H9 (cell line): ENCODE results near the gene PCGF3. TPM values are rescaled to one million over a fixed set of nuclear protein-coding genes. Genes with fewer than 3 reads are reported as not detected.

Source experiments
- DNase-seq: peaks from one replicate; pipeline ENCODE4 v3.0.0-alpha.2; 2017
- H2AFZ ChIP-seq: one replicate; pipeline ENCODE4 v1.6.1; 2013; ENCODE audit warnings: mild to moderate bottlenecking, low read length, control low read depth, moderate library complexity
- H2AK5ac ChIP-seq: 2 replicates; pipeline ENCODE4 v1.6.1; 2013; ENCODE audit warnings: low read length, control low read depth, mixed read lengths; ENCODE audit not compliant: insufficient read length
- H2BK120ac ChIP-seq: one replicate; pipeline ENCODE4 v1.6.1; 2013; ENCODE audit warnings: low read depth, mild to moderate bottlenecking, low read length, control low read depth, inconsistent platforms; ENCODE audit not compliant: poor library complexity, severe bottlenecking
- H2BK12ac ChIP-seq: 2 replicates; pipeline ENCODE4 v1.6.1; 2013; ENCODE audit warnings: low read length, control low read depth, mixed read lengths, low read depth; ENCODE audit not compliant: insufficient read length
- H2BK15ac ChIP-seq: 2 replicates; pipeline ENCODE4 v1.6.1; 2013; ENCODE audit warnings: low read depth, low read length, control low read depth
- H2BK20ac ChIP-seq: one replicate; pipeline ENCODE4 v1.6.1; 2013; ENCODE audit warnings: low read depth, mild to moderate bottlenecking, low read length, control low read depth, inconsistent platforms; ENCODE audit not compliant: poor library complexity, severe bottlenecking
- H2BK5ac ChIP-seq: 2 replicates; pipeline ENCODE4 v1.6.1; 2013; ENCODE audit warnings: low read length, control low read depth, mixed read lengths; ENCODE audit not compliant: insufficient read length
- H3K14ac ChIP-seq: 2 replicates; pipeline ENCODE4 v1.6.1; 2013; ENCODE audit warnings: low read length, control low read depth; ENCODE audit not compliant: insufficient read depth
- H3K18ac ChIP-seq: 2 replicates; pipeline ENCODE4 v1.6.1; 2013; ENCODE audit warnings: low read depth, mild to moderate bottlenecking, mixed read lengths, low read length, control low read depth; ENCODE audit not compliant: insufficient read length
- H3K23ac ChIP-seq: 2 replicates; pipeline ENCODE4 v1.6.1; 2013; ENCODE audit warnings: low read length, control low read depth, mixed read lengths, low read depth; ENCODE audit not compliant: insufficient read length
- H3K23me2 ChIP-seq: 2 replicates; pipeline ENCODE4 v1.6.1; 2013; ENCODE audit warnings: low read depth, mild to moderate bottlenecking, mixed read lengths, low read length, control low read depth; ENCODE audit not compliant: insufficient read length, poor library complexity, severe bottlenecking
- H3K27ac ChIP-seq: 2 replicates; pipeline ENCODE4 v1.5.1; 2013; ENCODE audit warnings: low read length, control low read depth, mixed read lengths, low read depth; ENCODE audit not compliant: insufficient read length
- H3K27me3 ChIP-seq: 2 replicates; pipeline ENCODE4 v1.6.1; 2013; ENCODE audit warnings: low read length, control low read depth, inconsistent platforms; ENCODE audit not compliant: insufficient read depth
- H3K4ac ChIP-seq: 2 replicates; pipeline ENCODE4 v1.6.1; 2013; ENCODE audit warnings: low read depth, mild to moderate bottlenecking, control low read depth, inconsistent platforms, low read length, moderate library complexity
- H3K4me1 ChIP-seq: 2 replicates; pipeline ENCODE4 v1.6.1; 2013; ENCODE audit warnings: low read length, control low read depth, inconsistent platforms; ENCODE audit not compliant: insufficient read depth
- H3K4me2 ChIP-seq: 2 replicates; pipeline ENCODE4 v1.6.1; 2013; ENCODE audit warnings: low read length, control low read depth, mixed read lengths; ENCODE audit not compliant: insufficient read length, insufficient read depth
- H3K56ac ChIP-seq: 2 replicates; pipeline ENCODE4 v1.6.1; 2013; ENCODE audit warnings: low read depth, mild to moderate bottlenecking, mixed read lengths, low read length, control low read depth; ENCODE audit not compliant: insufficient read length
- H3K79me1 ChIP-seq: 2 replicates; pipeline ENCODE4 v1.6.1; 2013; ENCODE audit warnings: low read depth, mild to moderate bottlenecking, moderate library complexity, low read length, control low read depth, inconsistent platforms; ENCODE audit not compliant: insufficient read depth, poor library complexity, severe bottlenecking
- H3K79me2 ChIP-seq: 2 replicates; pipeline ENCODE4 v1.6.1; 2013; ENCODE audit warnings: low read length, control low read depth, inconsistent platforms; ENCODE audit not compliant: insufficient read depth
- H3K9ac ChIP-seq: 2 replicates; pipeline ENCODE4 v1.6.1; 2013; ENCODE audit warnings: low read length, control low read depth, mixed read lengths; ENCODE audit not compliant: insufficient read length; ENCODE audit errors: extremely low read depth
- H3K9me3 ChIP-seq: one replicate; pipeline ENCODE4 v1.6.1; 2013; ENCODE audit warnings: low read depth, low read length, inconsistent platforms; ENCODE audit not compliant: control insufficient read depth
- H3T11ph ChIP-seq: one replicate; pipeline ENCODE4 v1.6.1; 2013; ENCODE audit warnings: mild to moderate bottlenecking, low read length, control low read depth, inconsistent platforms
- H4K20me1 ChIP-seq: one replicate; pipeline ENCODE4 v1.6.1; 2013; ENCODE audit not compliant: control insufficient read depth, insufficient read length, insufficient read depth
- H4K5ac ChIP-seq: 2 replicates; pipeline ENCODE4 v1.6.1; 2013; ENCODE audit warnings: low read depth, mild to moderate bottlenecking, mixed read lengths, low read length, control low read depth; ENCODE audit not compliant: insufficient read length
- H4K8ac ChIP-seq: replicated peaks from 2 replicates; pipeline ENCODE4 v1.6.1; 2013; ENCODE audit warnings: low read length, control low read depth, mixed read lengths, low read depth; ENCODE audit not compliant: insufficient read length
- H4K91ac ChIP-seq: 2 replicates; pipeline ENCODE4 v1.6.1; 2013; ENCODE audit warnings: low read depth, mild to moderate bottlenecking, moderate library complexity, mixed read lengths, low read length, control low read depth; ENCODE audit not compliant: insufficient read length
- H3K27ac Mint-ChIP-seq, 3 experiments: 2 replicates in 2 of 3; 3 replicates in 1 of 3; pipeline ENCODE4 v1.8.0; 2020 to 2021; ENCODE audit warnings: mixed read lengths in 3 of 3, mild to moderate bottlenecking in 1 of 3, moderate library complexity in 1 of 3
- H3K27me3 Mint-ChIP-seq: 2 replicates; pipeline ENCODE4 v1.8.0; 2021; ENCODE audit warnings: low read depth, mild to moderate bottlenecking, moderate library complexity, mixed read lengths
- H3K36me3 Mint-ChIP-seq, 3 experiments: 2 replicates in 2 of 3; 3 replicates in 1 of 3; pipeline ENCODE4 v1.8.0; 2020 to 2021; ENCODE audit warnings: low read depth in 3 of 3, mixed read lengths in 3 of 3; ENCODE audit not compliant: insufficient read depth in 1 of 3
- H3K4me1 Mint-ChIP-seq, 2 experiments: 2 replicates each; pipeline ENCODE4 v1.8.0; 2020; ENCODE audit warnings: mixed read lengths in 2 of 2
- H3K4me3 Mint-ChIP-seq, 2 experiments: 2 replicates in 1 of 2; 3 replicates in 1 of 2; pipeline ENCODE4 v1.8.0; 2020 to 2021; ENCODE audit warnings: mild to moderate bottlenecking in 2 of 2, mixed read lengths in 2 of 2, moderate library complexity in 1 of 2
- H3K9me3 Mint-ChIP-seq, 2 experiments: 2 replicates in 1 of 2; 3 replicates in 1 of 2; pipeline ENCODE4 v1.8.0; 2020; ENCODE audit warnings: mild to moderate bottlenecking in 2 of 2, mixed read lengths in 2 of 2, moderate library complexity in 1 of 2
- WGBS: extraction: QIAGEN DNeasy Blood & Tissue Kit; methylation state at CpG from one replicate; pipeline ENCODE4 v1.1.7; 2013; ENCODE audit warnings: missing lambda C conversion rate, low lambda C conversion rate, mixed read lengths; ENCODE audit not compliant: insufficient read length; ENCODE audit errors: extremely low coverage; 5-methylcytosine and 5-hydroxymethylcytosine counted together
- total RNA-seq: library from RNA; stranded (reverse); gene quantifications from 2 replicates; pipeline ENCODE4 v1.2.1, GENCODE V29; 2021
- TF ChIP-seq, protein P1 (sequence below): fragments of 200-600 bp; sonication (generic); conservative IDR thresholded peaks from 3 replicates; pipeline ENCODE4 v1.8.0; 2021; ENCODE audit warnings: antibody characterized with exemption, mild to moderate bottlenecking

Gene PCGF3
- total RNA-seq, 1 experiment from 2014 or later: 43.1 TPM

DNA sequence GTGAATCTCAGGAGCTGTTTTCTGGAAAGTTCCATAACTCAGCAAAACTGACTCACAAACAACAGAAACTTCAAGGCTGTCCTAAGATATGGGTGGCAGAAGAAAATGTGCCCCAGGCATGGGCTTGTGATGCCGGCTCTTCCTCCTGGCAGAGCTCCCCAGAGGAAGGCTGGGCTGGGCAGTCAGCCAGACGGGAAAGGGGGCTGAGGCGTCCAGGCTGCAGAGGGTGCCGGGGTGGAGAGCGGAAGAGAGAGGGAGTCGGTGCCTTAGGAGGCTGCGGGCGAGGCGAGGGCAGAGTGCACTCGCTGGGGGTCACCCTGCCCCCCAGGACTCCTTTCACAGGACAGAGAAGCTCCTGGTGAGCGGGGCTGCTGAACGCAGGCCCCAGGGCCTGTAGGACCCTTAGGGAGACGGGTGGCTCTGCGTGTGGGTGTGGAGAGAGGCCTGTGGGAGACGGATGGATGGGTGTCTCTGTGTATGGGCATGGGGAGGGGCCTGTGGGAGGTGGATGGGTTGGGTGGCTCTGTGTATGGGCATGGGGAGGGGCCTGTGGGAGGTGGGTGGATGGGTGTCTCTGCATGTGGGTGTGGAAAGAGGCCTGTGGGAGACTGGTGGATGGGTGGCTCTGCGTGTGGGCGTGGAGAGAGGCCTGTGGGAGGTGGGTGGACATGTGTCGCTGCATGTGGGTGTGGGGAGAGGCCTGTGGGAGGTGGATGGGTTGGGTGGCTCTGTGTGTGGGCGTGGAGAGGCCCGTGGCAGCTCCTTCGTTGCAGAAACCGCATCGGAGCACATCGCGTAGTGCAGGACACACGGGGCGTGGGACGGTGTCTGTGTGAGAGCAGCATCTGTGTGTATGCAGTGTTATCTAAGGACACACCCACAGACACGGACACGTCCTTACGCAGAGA lies 15.9 kb downstream of the PCGF3 start:
- Histone ChIP-seq H2BK20ac (no peak overlapping the region), H4K91ac (no peak overlapping the region), H2AK5ac (no peak overlapping the region), H3K4ac (no peak overlapping the region), H3T11ph (no peak overlapping the region), H3K4me2 (no peak overlapping the region), H3K18ac (no peak overlapping the region), H3K27me3 (no peaks in the 10 kb centered on the region), H3K14ac (no peak overlapping the region), H4K5ac (no peak overlapping the region), H2BK120ac (no peak overlapping the region), H3K56ac (no peak overlapping the region), H3K4me1 (no peaks in the 10 kb centered on the region), H2AFZ (no peak overlapping the region), H3K27ac (no peak overlapping the region), H4K8ac (no peak overlapping the region), H3K9ac (no peak overlapping the region), H4K20me1 (no peaks in the 10 kb centered on the region), H2BK15ac (no peak overlapping the region), H3K23me2 (no peaks in the 10 kb centered on the region), H3K79me1 (peaks cover 4% of the 10 kb centered on the region), H2BK12ac (no peak overlapping the region), H3K9me3 (no peaks in the 10 kb centered on the region), H3K23ac (no peak overlapping the region), H3K79me2 (peaks cover 30% of the 10 kb centered on the region; the same call in 1 of the 2 replicates), H2BK5ac (no peak overlapping the region)
- TF ChIP-seq, protein P1, sequence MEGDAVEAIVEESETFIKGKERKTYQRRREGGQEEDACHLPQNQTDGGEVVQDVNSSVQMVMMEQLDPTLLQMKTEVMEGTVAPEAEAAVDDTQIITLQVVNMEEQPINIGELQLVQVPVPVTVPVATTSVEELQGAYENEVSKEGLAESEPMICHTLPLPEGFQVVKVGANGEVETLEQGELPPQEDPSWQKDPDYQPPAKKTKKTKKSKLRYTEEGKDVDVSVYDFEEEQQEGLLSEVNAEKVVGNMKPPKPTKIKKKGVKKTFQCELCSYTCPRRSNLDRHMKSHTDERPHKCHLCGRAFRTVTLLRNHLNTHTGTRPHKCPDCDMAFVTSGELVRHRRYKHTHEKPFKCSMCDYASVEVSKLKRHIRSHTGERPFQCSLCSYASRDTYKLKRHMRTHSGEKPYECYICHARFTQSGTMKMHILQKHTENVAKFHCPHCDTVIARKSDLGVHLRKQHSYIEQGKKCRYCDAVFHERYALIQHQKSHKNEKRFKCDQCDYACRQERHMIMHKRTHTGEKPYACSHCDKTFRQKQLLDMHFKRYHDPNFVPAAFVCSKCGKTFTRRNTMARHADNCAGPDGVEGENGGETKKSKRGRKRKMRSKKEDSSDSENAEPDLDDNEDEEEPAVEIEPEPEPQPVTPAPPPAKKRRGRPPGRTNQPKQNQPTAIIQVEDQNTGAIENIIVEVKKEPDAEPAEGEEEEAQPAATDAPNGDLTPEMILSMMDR: no peak
- Mint-ChIP-seq H3K4me1 (no peaks in the 10 kb centered on the region; a peak in 2 of 4 replicates), H3K27me3 (no peaks in the 10 kb centered on the region; the same call in 1 of the 2 replicates), H3K4me3 (no peak overlapping the region; a peak in 1 of 5 replicates), H3K27ac (peak overlapping the region; percentile 36 to 77 (median 39); a peak in 4 of 7 replicates), H3K36me3 (peaks cover 25 to 34% (median 32%) of the 10 kb centered on the region in 3 experiments), H3K9me3 (no peaks in the 10 kb centered on the region; a peak in 1 of 5 replicates)
- no peak for DNase-seq
- WGBS: no CpG with 5 or more reads among the region's 31 CpGs
